ENCODE measurements around the gene N4BP2L2. TPM values are rescaled to one million over a fixed set of nuclear protein-coding genes. Genes with fewer than 3 reads are reported as not detected.

The N4BP2L2 gene
- total and polyA plus RNA-seq, 2 of the 4 experiments (the other 2 are of a cell fraction): 28.7 to 34.6 TPM

- Histone ChIP-seq H3K9me3 (ENCODE audit: control insufficient read depth, insufficient read depth, low read length) (no peaks in the 10 kb centered on the region), H2BK5ac (ENCODE audit: low read depth, low read length, poor library complexity, severe bottlenecking) (no peak overlapping the region), H2BK15ac (ENCODE audit: low read depth, low read length) (no peak overlapping the region), H4K5ac (ENCODE audit: low read depth, low read length) (no peak overlapping the region), H2AK5ac (ENCODE audit: low read depth, low read length) (no peak overlapping the region), H3K79me1 (ENCODE audit: low read depth in 1 of 2, low read length in 2 of 2) (no peaks in the 10 kb centered on the region), H2AK9ac (replicated peaks; ENCODE audit: low read depth, low read length, poor library complexity) (no peak overlapping the region), H3K56ac (ENCODE audit: extremely low read depth, insufficient read depth, low read length) (no peak overlapping the region), H3K23ac (ENCODE audit: low read depth, low read length) (no peak overlapping the region), H2AFZ (replicated peaks; ENCODE audit: low read length, poor library complexity) (peak overlapping the region; percentile 95), H3K14ac (replicated peaks; ENCODE audit: low read depth, low read length) (no peak overlapping the region), H4K20me1 (ENCODE audit: insufficient read depth, low read length) (no peaks in the 10 kb centered on the region), H3K27me3 (ENCODE audit: control insufficient read depth, insufficient read depth, low read length) (no peaks in the 10 kb centered on the region), H2BK20ac (ENCODE audit: low read depth, low read length) (no peak overlapping the region), H4K91ac (ENCODE audit: insufficient read depth, low read depth, low read length) (no peak overlapping the region), H3K36me3 (ENCODE audit: control insufficient read depth, insufficient read depth, low read length) (peaks cover 3% of the 10 kb centered on the region; the same call in 1 of the 2 replicates), H3K18ac (ENCODE audit: low read depth, low read length) (no peak overlapping the region), H3K9ac (ENCODE audit: low read depth, low read length) (no peak overlapping the region), H3K27ac (ENCODE audit: insufficient read depth, low read length) (no peak overlapping the region), H3K4me1 (ENCODE audit: control insufficient read depth, insufficient read depth, low read length) (peaks cover 7% of the 10 kb centered on the region; the same call in 1 of the 2 replicates), H3K9me1 (ENCODE audit: insufficient read depth, low read length) (peaks cover 4% of the 10 kb centered on the region; the same call in 1 of the 2 replicates), H3K4me3 (ENCODE audit: insufficient read depth, low read depth, low read length) (no peak overlapping the region), H4K8ac (ENCODE audit: low read depth in 2 of 2, low read length in 2 of 2) (peak overlapping the region in 1 of 2 experiments; percentile 42; a peak in 2 of 4 replicates), H3K4me2 (ENCODE audit: low read depth, low read length) (no peak overlapping the region), H2BK120ac (ENCODE audit: low read depth, low read length) (no peak overlapping the region), H3K4ac (ENCODE audit: low read depth, low read length) (no peak overlapping the region)
- ATAC-seq (ENCODE audit: low read depth): no peak
- dilution Hi-C loops (cut with HindIII; ENCODE audit: low sequenced_read_pairs, unreplicated experiment) (no loop called here), in situ Hi-C loops (cut with MboI; ENCODE audit: low sequenced_read_pairs) (no loop called here), intact Hi-C loops (cut with micrococcal nuclease) (no loop called here)
- CTCF ChIA-PET: interaction anchor here (1.0 kb wide), 1 partner anchor 11 kb away, joined by 3 read pairs; no protein-coding TSS in a partner anchor
- DNase-seq: no peak
- POLR2A ChIA-PET (ENCODE audit: unreplicated experiment): no interaction called here
- BruUV-seq (replicated peaks): no TSS peak
- no CpG with 5 or more reads among the region's 9 CpGs for WGBS, 2 experiments (ENCODE audit: extremely low coverage in 2 of 2, insufficient read length in 1 of 2)
- no peak for TF ChIP-seq CEBPB (IDR thresholded peaks at IDR 0.05; ENCODE audit: low read depth, low read length)
- no peak for TF ChIP-seq BHLHE40 (IDR thresholded peaks at IDR 0.05; ENCODE audit: low read depth, low read length)
- no peak for TF ChIP-seq RFX5 (IDR thresholded peaks at IDR 0.05; ENCODE audit: low read depth, low read length)
- TF ChIP-seq FOS (IDR thresholded peaks at IDR 0.05; ENCODE audit: low read depth, low read length): no peak
- no peak for TF ChIP-seq MAZ (IDR thresholded peaks at IDR 0.05; ENCODE audit: borderline replicate concordance, low read depth, low read length)
- TF ChIP-seq, protein P1, sequence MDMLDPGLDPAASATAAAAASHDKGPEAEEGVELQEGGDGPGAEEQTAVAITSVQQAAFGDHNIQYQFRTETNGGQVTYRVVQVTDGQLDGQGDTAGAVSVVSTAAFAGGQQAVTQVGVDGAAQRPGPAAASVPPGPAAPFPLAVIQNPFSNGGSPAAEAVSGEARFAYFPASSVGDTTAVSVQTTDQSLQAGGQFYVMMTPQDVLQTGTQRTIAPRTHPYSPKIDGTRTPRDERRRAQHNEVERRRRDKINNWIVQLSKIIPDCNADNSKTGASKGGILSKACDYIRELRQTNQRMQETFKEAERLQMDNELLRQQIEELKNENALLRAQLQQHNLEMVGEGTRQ (IDR thresholded peaks at IDR 0.05; ENCODE audit: low read depth, low read length): no peak
- TF ChIP-seq MAFK (IDR thresholded peaks at IDR 0.05; ENCODE audit: low read depth, low read length): no peak
- no peak for TF ChIP-seq POLR2A (IDR thresholded peaks at IDR 0.05; ENCODE audit: low read depth, low read length)
- no peak for TF ChIP-seq NFE2L2 (IDR thresholded peaks at IDR 0.05; ENCODE audit: low read depth, low read length)
- TF ChIP-seq, protein P2, sequence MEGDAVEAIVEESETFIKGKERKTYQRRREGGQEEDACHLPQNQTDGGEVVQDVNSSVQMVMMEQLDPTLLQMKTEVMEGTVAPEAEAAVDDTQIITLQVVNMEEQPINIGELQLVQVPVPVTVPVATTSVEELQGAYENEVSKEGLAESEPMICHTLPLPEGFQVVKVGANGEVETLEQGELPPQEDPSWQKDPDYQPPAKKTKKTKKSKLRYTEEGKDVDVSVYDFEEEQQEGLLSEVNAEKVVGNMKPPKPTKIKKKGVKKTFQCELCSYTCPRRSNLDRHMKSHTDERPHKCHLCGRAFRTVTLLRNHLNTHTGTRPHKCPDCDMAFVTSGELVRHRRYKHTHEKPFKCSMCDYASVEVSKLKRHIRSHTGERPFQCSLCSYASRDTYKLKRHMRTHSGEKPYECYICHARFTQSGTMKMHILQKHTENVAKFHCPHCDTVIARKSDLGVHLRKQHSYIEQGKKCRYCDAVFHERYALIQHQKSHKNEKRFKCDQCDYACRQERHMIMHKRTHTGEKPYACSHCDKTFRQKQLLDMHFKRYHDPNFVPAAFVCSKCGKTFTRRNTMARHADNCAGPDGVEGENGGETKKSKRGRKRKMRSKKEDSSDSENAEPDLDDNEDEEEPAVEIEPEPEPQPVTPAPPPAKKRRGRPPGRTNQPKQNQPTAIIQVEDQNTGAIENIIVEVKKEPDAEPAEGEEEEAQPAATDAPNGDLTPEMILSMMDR (conservative IDR thresholded peaks at IDR 0.05; ENCODE audit: low read depth, low read length): no peak
- TF ChIP-seq RAD21 (IDR thresholded peaks at IDR 0.05; ENCODE audit: low read length): no peak
- no peak for TF ChIP-seq ELK1 (IDR thresholded peaks at IDR 0.05; ENCODE audit: borderline replicate concordance, low read depth, low read length)
Observed at GRCh38 chr13:32428581-32429432, 109.8 kb downstream of the N4BP2L2 start.

All from IMR-90 (cell line).